GM15510 (cell line): Measurements from ENCODE around the gene FOXC2.

ENCODE experiments used
- POLR2A ChIP-seq: IDR thresholded peaks from 3 replicates; pipeline ENCODE4 v1.6.1; 2011; ENCODE audit warnings: borderline replicate concordance; ENCODE audit not compliant: insufficient read length; ENCODE audit errors: extremely low read depth

FOXC2 gene

GRCh38 chr16:86573646-86574508 lies 7.2 kb downstream of the FOXC2 start:
- TF ChIP-seq POLR2A: no peak

GRCh38 chr16:86574646-86575045 lies 8.0 kb downstream of the FOXC2 start:
- no peak for TF ChIP-seq POLR2A

GRCh38 chr16:86575095-86575685 lies 8.6 kb downstream of the FOXC2 start:
- TF ChIP-seq POLR2A: no peak

GRCh38 chr16:86575754-86576557 lies 9.3 kb downstream of the FOXC2 start:
- TF ChIP-seq POLR2A: no peak

GRCh38 chr16:86576591-86577313 lies 10.1 kb downstream of the FOXC2 start:
- TF ChIP-seq POLR2A: no peak

- TF ChIP-seq POLR2A: no peak
These were observed 10.8 kb downstream of the FOXC2 start for GRCh38 chr16:86577314-86577971.

- no peak for TF ChIP-seq POLR2A
These were observed 11.5 kb downstream of the FOXC2 start, which contains the start of gene FOXL1 for GRCh38 chr16:86578061-86578599. Gene FOXL1 (plus strand): TSS chr16:86578549. CDS start chr16:86578724, 175 bp downstream.

GRCh38 chr16:86578611-86579267 lies 12.1 kb downstream of the FOXC2 start:
- no peak for TF ChIP-seq POLR2A

- TF ChIP-seq POLR2A: no peak
These were observed 12.8 kb downstream of the FOXC2 start for GRCh38 chr16:86579268-86580062.

- TF ChIP-seq POLR2A: no peak
These were observed 13.6 kb downstream of the FOXC2 start for GRCh38 chr16:86580063-86580790.

- no peak for TF ChIP-seq POLR2A
These were observed 14.2 kb downstream of the FOXC2 start for GRCh38 chr16:86580791-86581170.

- TF ChIP-seq POLR2A: no peak
These were observed 14.8 kb downstream of the FOXC2 start for GRCh38 chr16:86581458-86581857.
